IPS-18a (cell line): Measurements from ENCODE around the gene DDX54.

Source experiments
- H3K27ac ChIP-seq: one replicate; pipeline ENCODE4 v1.5.1; 2013; ENCODE audit warnings: low read length
- H3K27me3 ChIP-seq: one replicate; pipeline ENCODE4 v1.6.1; 2013; ENCODE audit warnings: mild to moderate bottlenecking, low read length; ENCODE audit not compliant: control insufficient read depth, insufficient read depth
- H3K36me3 ChIP-seq: one replicate; pipeline ENCODE4 v1.6.1; 2013; ENCODE audit warnings: low read depth, low read length; ENCODE audit not compliant: control insufficient read depth
- H3K4me1 ChIP-seq: one replicate; pipeline ENCODE4 v1.6.1; 2013; ENCODE audit warnings: low read depth, low read length; ENCODE audit not compliant: control insufficient read depth
- H3K4me3 ChIP-seq: one replicate; pipeline ENCODE4 v1.5.1; 2013; ENCODE audit warnings: low read length
- H3K9ac ChIP-seq: one replicate; pipeline ENCODE4 v1.6.1; 2013; ENCODE audit warnings: mild to moderate bottlenecking, low read length, moderate library complexity
- H3K9me3 ChIP-seq: one replicate; pipeline ENCODE4 v1.6.1; 2013; ENCODE audit warnings: low read depth, low read length; ENCODE audit not compliant: control insufficient read depth

The DDX54 gene

GRCh38 chr12:113196990-113197389 is 11.7 kb upstream of the DDX54 start:
- no peak overlapping the region for H3K27ac ChIP-seq
- no peaks in the 10 kb centered on the region for H3K27me3 ChIP-seq
- H3K36me3 ChIP-seq = peaks cover under 1% of the 10 kb centered on the region
- no peaks in the 10 kb centered on the region for H3K4me1 ChIP-seq
- H3K9me3 ChIP-seq = no peaks in the 10 kb centered on the region
- no peak overlapping the region for H3K9ac ChIP-seq
- H3K4me3 ChIP-seq = no peak overlapping the region

- Histone ChIP-seq H3K9ac (no peak overlapping the region), H3K27me3 (no peaks in the 10 kb centered on the region), H3K4me3 (no peak overlapping the region), H3K9me3 (no peaks in the 10 kb centered on the region), H3K27ac (no peak overlapping the region), H3K4me1 (no peaks in the 10 kb centered on the region), H3K36me3 (peaks cover 4% of the 10 kb centered on the region)
These were observed 11.3 kb upstream of the DDX54 start for GRCh38 chr12:113196582-113196981.

- Histone ChIP-seq H3K36me3 (peaks cover 6% of the 10 kb centered on the region), H3K9me3 (no peaks in the 10 kb centered on the region), H3K4me1 (no peaks in the 10 kb centered on the region), H3K27ac (no peak overlapping the region), H3K27me3 (no peaks in the 10 kb centered on the region), H3K4me3 (no peak overlapping the region), H3K9ac (no peak overlapping the region)
These were observed 10.3 kb upstream of the DDX54 start for GRCh38 chr12:113195598-113195997.

GRCh38 chr12:113194971-113195391 is 9.7 kb upstream of the DDX54 start:
- Histone ChIP-seq H3K36me3 (peaks cover 6% of the 10 kb centered on the region), H3K27me3 (no peaks in the 10 kb centered on the region), H3K4me3 (no peak overlapping the region), H3K4me1 (no peaks in the 10 kb centered on the region), H3K27ac (no peak overlapping the region), H3K9ac (no peak overlapping the region), H3K9me3 (no peaks in the 10 kb centered on the region)

- H3K4me1 ChIP-seq = no peaks in the 10 kb centered on the region
- no peak overlapping the region for H3K27ac ChIP-seq
- H3K9ac ChIP-seq = no peak overlapping the region
- H3K9me3 ChIP-seq = no peaks in the 10 kb centered on the region
- H3K27me3 ChIP-seq = no peaks in the 10 kb centered on the region
- peaks cover 6% of the 10 kb centered on the region for H3K36me3 ChIP-seq
- H3K4me3 ChIP-seq = no peak overlapping the region
These were observed 5.9 kb upstream of the DDX54 start for GRCh38 chr12:113191227-113191626.

- H3K9me3 ChIP-seq = no peaks in the 10 kb centered on the region
- no peaks in the 10 kb centered on the region for H3K27me3 ChIP-seq
- no peak overlapping the region for H3K27ac ChIP-seq
- no peak overlapping the region for H3K4me3 ChIP-seq
- no peaks in the 10 kb centered on the region for H3K4me1 ChIP-seq
- H3K36me3 ChIP-seq = peaks cover 6% of the 10 kb centered on the region
- H3K9ac ChIP-seq = no peak overlapping the region
These were observed 5.5 kb upstream of the DDX54 start for GRCh38 chr12:113190761-113191160.

GRCh38 chr12:113189361-113189760 is 4.1 kb upstream of the DDX54 start:
- no peaks in the 10 kb centered on the region for H3K27me3 ChIP-seq
- H3K9ac ChIP-seq = no peak overlapping the region
- no peak overlapping the region for H3K4me3 ChIP-seq
- H3K27ac ChIP-seq = no peak overlapping the region
- H3K9me3 ChIP-seq = no peaks in the 10 kb centered on the region
- H3K36me3 ChIP-seq = peaks cover 6% of the 10 kb centered on the region
- H3K4me1 ChIP-seq = no peaks in the 10 kb centered on the region

GRCh38 chr12:113186666-113187325 is 1.5 kb upstream of the DDX54 start:
- Histone ChIP-seq H3K4me1 (no peaks in the 10 kb centered on the region), H3K36me3 (peaks cover 7% of the 10 kb centered on the region), H3K27ac (no peak overlapping the region), H3K9ac (no peak overlapping the region), H3K4me3 (peak overlapping the region; percentile 86), H3K27me3 (no peaks in the 10 kb centered on the region), H3K9me3 (no peaks in the 10 kb centered on the region)

GRCh38 chr12:113186033-113186365 is 721 bp upstream of the DDX54 start:
- H3K4me1 ChIP-seq = no peaks in the 10 kb centered on the region
- H3K9me3 ChIP-seq = no peaks in the 10 kb centered on the region
- peaks cover 2% of the 10 kb centered on the region for H3K36me3 ChIP-seq
- peak overlapping the region; percentile 86 for H3K4me3 ChIP-seq
- H3K9ac ChIP-seq = peak overlapping the region; percentile 90
- H3K27me3 ChIP-seq = no peaks in the 10 kb centered on the region
- no peak overlapping the region for H3K27ac ChIP-seq

- no peaks in the 10 kb centered on the region for H3K9me3 ChIP-seq
- H3K27me3 ChIP-seq = no peaks in the 10 kb centered on the region
- H3K36me3 ChIP-seq = peaks cover 12% of the 10 kb centered on the region
- no peaks in the 10 kb centered on the region for H3K4me1 ChIP-seq
- H3K9ac ChIP-seq = peak overlapping the region; percentile 90
- H3K4me3 ChIP-seq = peak overlapping the region; percentile 86
- peak overlapping the region; percentile 87 for H3K27ac ChIP-seq
These were observed 438 bp downstream of the DDX54 start for GRCh38 chr12:113184900-113185179.

GRCh38 chr12:113184098-113184899 is 979 bp downstream of the DDX54 start:
- H3K27ac ChIP-seq = no peak overlapping the region
- H3K9me3 ChIP-seq = no peaks in the 10 kb centered on the region
- no peaks in the 10 kb centered on the region for H3K27me3 ChIP-seq
- peak overlapping the region; percentile 90 for H3K9ac ChIP-seq
- H3K4me3 ChIP-seq = peak overlapping the region; percentile 86
- no peaks in the 10 kb centered on the region for H3K4me1 ChIP-seq
- H3K36me3 ChIP-seq = peaks cover 17% of the 10 kb centered on the region

- Histone ChIP-seq H3K4me3 (no peak overlapping the region), H3K4me1 (no peaks in the 10 kb centered on the region), H3K27ac (no peak overlapping the region), H3K27me3 (no peaks in the 10 kb centered on the region), H3K9ac (no peak overlapping the region), H3K9me3 (no peaks in the 10 kb centered on the region), H3K36me3 (peaks cover 29% of the 10 kb centered on the region)
These were observed 2.2 kb downstream of the DDX54 start for GRCh38 chr12:113183030-113183589.
